K562 (cell line): ENCODE measurements around the gene SGPL1.

Source experiments
- BACH1 ChIP-seq: fragments of 200-800 bp; sonication (Bioruptor generic); IDR thresholded peaks from 2 replicates; pipeline ENCODE4 v1.6.1; 2016; ENCODE audit warnings: missing genetic modification characterization, missing compliant biosample characterization
- CTCF ChIP-seq, 3 experiments: IDR thresholded peaks in 2 of 3; conservative IDR thresholded peaks in 1 of 3; 2 replicates each; pipeline ENCODE4 v1.5.1; 2011 to 2012; ENCODE audit warnings: low read length in 3 of 3, mild to moderate bottlenecking in 3 of 3, control low read depth in 2 of 3, improper control_type of control experiment in 1 of 3, inconsistent platforms in 1 of 3, low read depth in 1 of 3, mixed read lengths in 1 of 3, moderate library complexity in 1 of 3; ENCODE audit not compliant: insufficient read depth in 2 of 3
- DPF2 ChIP-seq: fragments of 450-650 bp; IDR thresholded peaks from 2 replicates; pipeline ENCODE4 v1.6.1; 2016
- EP300 ChIP-seq: IDR thresholded peaks from 2 replicates; pipeline ENCODE4 v1.6.1; 2012; ENCODE audit warnings: low read length, improper control_type of control experiment
- EZH2 ChIP-seq: IDR thresholded peaks from 2 replicates; pipeline ENCODE4 v1.6.1; 2012; ENCODE audit warnings: low read depth, mild to moderate bottlenecking, inconsistent platforms, low read length, borderline replicate concordance
- MAFK ChIP-seq: IDR thresholded peaks from 2 replicates; pipeline ENCODE4 v1.6.1; 2011; ENCODE audit warnings: low read length, improper control_type of control experiment
- SIX5 ChIP-seq, 2 experiments: IDR thresholded peaks; 2 replicates each; pipeline ENCODE4 v1.6.1; 2011; ENCODE audit warnings: low read length in 2 of 2, borderline replicate concordance in 1 of 2, low read depth in 1 of 2, mild to moderate bottlenecking in 1 of 2, moderate library complexity in 1 of 2; ENCODE audit not compliant: insufficient read depth in 1 of 2
- SMAD3 ChIP-seq: fragments of 450-650 bp; formaldehyde crosslinking; conservative IDR thresholded peaks from 2 replicates; pipeline ENCODE4 v1.4.0; 2020; ENCODE audit warnings: mild to moderate bottlenecking
- SREBF2 ChIP-seq: sonication (generic); formaldehyde crosslinking; IDR thresholded peaks from 2 replicates; pipeline ENCODE4 v1.4.0; 2020; ENCODE audit warnings: mild to moderate bottlenecking, missing genetic modification reagents
- TF ChIP-seq, protein P1 (sequence below): fragments of 250-450 bp; sonication (Bioruptor Pico); IDR thresholded peaks from 2 replicates; pipeline ENCODE4 v1.8.0; 2022; ENCODE audit warnings: inconsistent platforms, mild to moderate bottlenecking, moderate library complexity, borderline replicate concordance

DNA sequence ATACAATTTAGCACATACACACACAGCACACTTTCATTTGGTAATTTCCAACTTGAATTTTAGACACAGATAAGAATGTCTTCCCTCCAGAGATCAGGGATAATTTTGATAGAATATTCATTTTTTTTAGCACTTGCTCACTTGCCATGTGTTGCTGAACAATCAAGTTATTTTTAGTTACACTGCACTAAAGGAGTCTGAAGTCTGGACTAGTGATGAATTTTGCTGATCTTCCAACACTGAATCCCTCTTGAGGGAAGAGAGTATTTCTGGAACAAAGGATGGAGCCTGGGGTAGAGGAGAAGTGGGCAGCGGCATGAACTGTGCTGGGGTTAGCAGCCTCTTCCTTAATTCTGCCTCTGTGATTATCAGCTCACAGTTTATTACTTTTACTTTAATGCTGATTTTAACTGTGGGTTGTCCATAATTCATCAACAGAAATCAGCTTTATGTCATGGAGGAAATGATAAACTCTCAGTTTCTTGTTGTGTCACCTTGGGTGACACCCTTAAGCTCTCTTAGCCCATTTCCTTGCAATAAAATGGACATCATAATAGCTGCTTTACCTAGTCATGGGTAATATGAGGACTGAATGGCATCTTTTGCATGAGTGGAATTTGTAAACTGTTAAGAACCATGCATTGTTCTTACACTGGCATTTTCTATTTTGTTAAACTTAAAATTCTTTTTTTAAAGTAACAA lies 32.1 kb downstream of the SGPL1 start:
- no peak for TF ChIP-seq BACH1 (tag)
- no peak for TF ChIP-seq DPF2
- no peak for TF ChIP-seq EP300
- TF ChIP-seq CTCF (IDR thresholded peaks at IDR 0.05 in 2 of 3, conservative IDR thresholded peaks at IDR 0.05 in 1 of 3; ENCODE audit: insufficient read depth in 2 of 3, low read depth in 1 of 3, low read length in 3 of 3): no peak
- TF ChIP-seq SREBF2 (CRISPR knock-in tag): no peak
- no peak for TF ChIP-seq EZH2
- no peak for TF ChIP-seq SIX5 (IDR thresholded peaks at IDR 0.05; ENCODE audit: borderline replicate concordance in 1 of 2, insufficient read depth in 1 of 2, low read depth in 1 of 2, low read length in 2 of 2)
- TF ChIP-seq MAFK: no peak
- TF ChIP-seq SMAD3 (CRISPR knock-in tag): no peak
- TF ChIP-seq, protein P1, sequence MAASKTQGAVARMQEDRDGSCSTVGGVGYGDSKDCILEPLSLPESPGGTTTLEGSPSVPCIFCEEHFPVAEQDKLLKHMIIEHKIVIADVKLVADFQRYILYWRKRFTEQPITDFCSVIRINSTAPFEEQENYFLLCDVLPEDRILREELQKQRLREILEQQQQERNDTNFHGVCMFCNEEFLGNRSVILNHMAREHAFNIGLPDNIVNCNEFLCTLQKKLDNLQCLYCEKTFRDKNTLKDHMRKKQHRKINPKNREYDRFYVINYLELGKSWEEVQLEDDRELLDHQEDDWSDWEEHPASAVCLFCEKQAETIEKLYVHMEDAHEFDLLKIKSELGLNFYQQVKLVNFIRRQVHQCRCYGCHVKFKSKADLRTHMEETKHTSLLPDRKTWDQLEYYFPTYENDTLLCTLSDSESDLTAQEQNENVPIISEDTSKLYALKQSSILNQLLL (CRISPR knock-in tag): no peak
